Cerebellar cortex (tissue), 1 donor: ENCODE results near the gene ATP2C2.
A peak's percentile ranks its signal among the peaks of the same experiment; 100 is the strongest.
"Not testable (repeated sequence)": the region's sequence is repeated elsewhere in the genome, so short reads cannot be mapped to it uniquely, and the experiment has no call there.

ENCODE experiments used
- DNase-seq: peaks from one replicate; pipeline ENCODE4 v3.0.0-alpha.2; 2015; ENCODE audit warnings: low spot score

The ATP2C2 gene

GRCh38 chr16:84420556-84420955, 52.2 kb downstream of the ATP2C2 start:
- DNase-seq = not testable (repeated sequence)

- DNase-seq = no peak
Measured at GRCh38 chr16:84421081-84421937, 53.0 kb downstream of the ATP2C2 start.

GRCh38 chr16:84421938-84422220, 53.5 kb downstream of the ATP2C2 start:
- DNase-seq = no peak

- peak; percentile 16 for DNase-seq
Measured at GRCh38 chr16:84423416-84423837, 55.1 kb downstream of the ATP2C2 start.

GRCh38 chr16:84425696-84426095, 57.4 kb downstream of the ATP2C2 start:
- no peak for DNase-seq

GRCh38 chr16:84426804-84427203, 58.5 kb downstream of the ATP2C2 start:
- DNase-seq = no peak

- DNase-seq = no peak
Measured at GRCh38 chr16:84427553-84427952, 59.2 kb downstream of the ATP2C2 start.

- no peak for DNase-seq
Measured at GRCh38 chr16:84430860-84431259, 62.5 kb downstream of the ATP2C2 start.

- DNase-seq = no peak
Measured at GRCh38 chr16:84434800-84435199, 66.5 kb downstream of the ATP2C2 start.

GRCh38 chr16:84436196-84436595, 67.9 kb downstream of the ATP2C2 start:
- DNase-seq = no peak

- no peak for DNase-seq
Measured at GRCh38 chr16:84438971-84439696, 70.8 kb downstream of the ATP2C2 start.

- DNase-seq = no peak
Measured at GRCh38 chr16:84442416-84443145, 74.2 kb downstream of the ATP2C2 start.

- no peak for DNase-seq
Measured at GRCh38 chr16:84443166-84443802, 74.9 kb downstream of the ATP2C2 start.

GRCh38 chr16:84444476-84444875, 76.1 kb downstream of the ATP2C2 start:
- no peak for DNase-seq

- no peak for DNase-seq
Measured at GRCh38 chr16:84446084-84446483, 77.7 kb downstream of the ATP2C2 start.

- DNase-seq = no peak
Measured at GRCh38 chr16:84446596-84447392, 78.5 kb downstream of the ATP2C2 start.

- DNase-seq = no peak
Measured at GRCh38 chr16:84448444-84448843, 80.1 kb downstream of the ATP2C2 start.

GRCh38 chr16:84449156-84450140, 81.1 kb downstream of the ATP2C2 start:
- no peak for DNase-seq

GRCh38 chr16:84450176-84450865, 82.0 kb downstream of the ATP2C2 start:
- no peak for DNase-seq
